GM23248 (cell line): ENCODE results near the gene AGXT. TPM values are rescaled to one million over a fixed set of nuclear protein-coding genes. Genes with fewer than 3 reads are reported as not detected.
A peak's percentile ranks its signal among the peaks of the same experiment; 100 is the strongest.

Source experiments
- DNase-seq: peaks from one replicate; pipeline ENCODE4 v3.0.0-alpha.2; 2015
- H2AFZ ChIP-seq: fragments of 200-600 bp; sonication (generic); 2 replicates; pipeline ENCODE4 v1.6.1; 2016; ENCODE audit warnings: antibody characterized with exemption
- H3F3A ChIP-seq: fragments of 200-600 bp; sonication (generic); 2 replicates; pipeline ENCODE4 v1.6.1; 2016; ENCODE audit warnings: mild to moderate bottlenecking, antibody characterized with exemption, mixed run types; ENCODE audit not compliant: insufficient read depth
- H3K27ac ChIP-seq: fragments of 200-600 bp; sonication (generic); 2 replicates; pipeline ENCODE4 v1.5.1; 2016; ENCODE audit warnings: mild to moderate bottlenecking
- H3K27me3 ChIP-seq: fragments of 200-600 bp; sonication (generic); replicated peaks from 2 replicates; pipeline ENCODE4 v1.6.1; 2016; ENCODE audit warnings: mild to moderate bottlenecking; ENCODE audit not compliant: insufficient read depth
- H3K36me3 ChIP-seq: fragments of 200-600 bp; sonication (generic); 2 replicates; pipeline ENCODE4 v1.6.1; 2016; ENCODE audit warnings: low read depth, mild to moderate bottlenecking
- H3K4me1 ChIP-seq: fragments of 200-600 bp; sonication (generic); 2 replicates; pipeline ENCODE4 v1.6.1; 2016; ENCODE audit warnings: mild to moderate bottlenecking; ENCODE audit not compliant: insufficient read depth
- H3K4me2 ChIP-seq: fragments of 200-600 bp; sonication (generic); one replicate; pipeline ENCODE4 v1.6.1; 2016; ENCODE audit warnings: mild to moderate bottlenecking; ENCODE audit not compliant: unreplicated experiment
- H3K4me3 ChIP-seq: fragments of 200-600 bp; sonication (generic); 2 replicates; pipeline ENCODE4 v1.5.1; 2016; ENCODE audit warnings: mild to moderate bottlenecking
- H3K79me2 ChIP-seq: fragments of 200-600 bp; sonication (generic); 2 replicates; pipeline ENCODE4 v1.6.1; 2016; ENCODE audit warnings: mild to moderate bottlenecking; ENCODE audit not compliant: insufficient read depth
- H3K9ac ChIP-seq: fragments of 200-600 bp; sonication (generic); 2 replicates; pipeline ENCODE4 v1.6.1; 2016; ENCODE audit warnings: mild to moderate bottlenecking
- H3K9me2 ChIP-seq: fragments of 200-600 bp; sonication (generic); 2 replicates; pipeline ENCODE4 v1.6.1; 2016; ENCODE audit warnings: mixed run types, mild to moderate bottlenecking, moderate library complexity; ENCODE audit not compliant: insufficient read depth
- H3K9me3 ChIP-seq: fragments of 200-600 bp; sonication (generic); one replicate; pipeline ENCODE4 v1.6.1; 2017; ENCODE audit warnings: low read depth
- H4K20me1 ChIP-seq: fragments of 200-600 bp; sonication (generic); 2 replicates; pipeline ENCODE4 v1.6.0; 2016; ENCODE audit not compliant: insufficient read depth
- EZH2 ChIP-seq: fragments of 200-600 bp; sonication (generic); IDR thresholded peaks from 2 replicates; pipeline ENCODE4 v1.6.1; 2018; ENCODE audit warnings: antibody characterized with exemption, mild to moderate bottlenecking; ENCODE audit not compliant: insufficient read depth, poor library complexity, severe bottlenecking
- EZH2phosphoT487 ChIP-seq: fragments of 200-600 bp; sonication (generic); IDR thresholded peaks from 2 replicates; pipeline ENCODE4 v1.6.1; 2018; ENCODE audit warnings: antibody characterized with exemption, moderate library complexity, mild to moderate bottlenecking, low read depth; ENCODE audit not compliant: insufficient read depth
- WGBS, 2 experiments: methylation state at CpG; one replicate each; pipeline ENCODE4 v1.1.6; 2015 to 2017; ENCODE audit warnings: low lambda C conversion rate in 2 of 2, low coverage in 1 of 2; ENCODE audit errors: missing lambda C conversion rate in 2 of 2; 5-methylcytosine and 5-hydroxymethylcytosine counted together
- in situ Hi-C: fragments of 300-500 bp; cut with MboI; formaldehyde crosslinking; loops from 2 replicates; pipeline ENCODE4 v1.15.0; 2020
- polyA plus RNA-seq: library from polyadenylated mRNA; unstranded; fragments of >200 nt; fragmentation: Nextera tagmentation; extraction: Ambion mirVana; gene quantifications from 2 replicates; pipeline ENCODE4 v1.2.1, GENCODE V29; 2016
- total RNA-seq: library from RNA; depleted of rRNA; stranded (reverse); fragments of >200 nt; shearing (Covaris generic); gene quantifications from 2 replicates; pipeline ENCODE4 v1.2.3, GENCODE V29; 2014

The AGXT gene
- total and polyA plus RNA-seq, 2 experiments from 2014 or later, result not detected

- Histone ChIP-seq H4K20me1 (no peaks in the 10 kb centered on the region), H3F3A (no peaks in the 10 kb centered on the region), H3K9ac (no peak overlapping the region), H3K79me2 (no peaks in the 10 kb centered on the region), H3K4me3 (no peak overlapping the region), H3K4me1 (no peaks in the 10 kb centered on the region), H3K36me3 (no peaks in the 10 kb centered on the region), H3K27ac (no peak overlapping the region), H2AFZ (no peak overlapping the region), H3K9me2 (no peaks in the 10 kb centered on the region), H3K9me3 (no peaks in the 10 kb centered on the region), H3K4me2 (no peak overlapping the region), H3K27me3 (peaks cover 69% of the 10 kb centered on the region)
- TF ChIP-seq EZH2phosphoT487, result 0 out of 2 replicates have a peak, but pooled peaks have one; percentile 30
- peak; percentile 56 for TF ChIP-seq EZH2
- in situ Hi-C loops, result no loop called here
- DNase-seq, result no peak
- 1 to 2% methylated on average over 25 to 52 of the region's 64 CpGs for WGBS, 2 experiments
Observed at GRCh38 chr2:240820607-240821428, 47.8 kb upstream of the AGXT start.

GRCh38 chr2:240821429-240821778, 47.2 kb upstream of the AGXT start:
- H3F3A ChIP-seq, result no peaks in the 10 kb centered on the region
- H3K4me1 ChIP-seq, result no peaks in the 10 kb centered on the region
- H3K27me3 ChIP-seq, result peaks cover 75% of the 10 kb centered on the region
- no peak for DNase-seq
- no peak overlapping the region for H3K4me2 ChIP-seq
- H3K9me2 ChIP-seq, result no peaks in the 10 kb centered on the region
- TF ChIP-seq EZH2 (no peak), EZH2phosphoT487 (no peak)
- 25 to 37% methylated on average over 6 to 7 of the region's 7 CpGs for WGBS, 2 experiments
- H3K36me3 ChIP-seq, result no peaks in the 10 kb centered on the region
- no peaks in the 10 kb centered on the region for H3K79me2 ChIP-seq
- H3K9me3 ChIP-seq, result no peaks in the 10 kb centered on the region
- H3K4me3 ChIP-seq, result no peak overlapping the region
- no peak overlapping the region for H3K9ac ChIP-seq
- no peaks in the 10 kb centered on the region for H4K20me1 ChIP-seq
- no peak overlapping the region for H2AFZ ChIP-seq
- in situ Hi-C loops, result no loop called here
- no peak overlapping the region for H3K27ac ChIP-seq

- Histone ChIP-seq H3K4me3 (no peak overlapping the region), H3K9ac (no peak overlapping the region), H3K27ac (no peak overlapping the region), H2AFZ (no peak overlapping the region), H3K36me3 (no peaks in the 10 kb centered on the region), H4K20me1 (no peaks in the 10 kb centered on the region), H3K4me2 (no peak overlapping the region), H3K9me3 (no peaks in the 10 kb centered on the region), H3K9me2 (no peaks in the 10 kb centered on the region), H3K4me1 (no peaks in the 10 kb centered on the region), H3K27me3 (peaks cover 84% of the 10 kb centered on the region), H3F3A (no peaks in the 10 kb centered on the region), H3K79me2 (no peaks in the 10 kb centered on the region)
- 58 to 63% methylated on average over 4 of the region's 4 CpGs for WGBS, 2 experiments
- no peak for DNase-seq
- TF ChIP-seq EZH2 (no peak), EZH2phosphoT487 (no peak)
- in situ Hi-C loops, result no loop called here
Observed at GRCh38 chr2:240822280-240822847, 46.3 kb upstream of the AGXT start.

GRCh38 chr2:240823449-240824336, 44.9 kb upstream of the AGXT start:
- Histone ChIP-seq H3F3A (no peaks in the 10 kb centered on the region), H3K27me3 (peaks cover 85% of the 10 kb centered on the region), H3K4me2 (no peak overlapping the region), H3K4me3 (no peak overlapping the region), H4K20me1 (no peaks in the 10 kb centered on the region), H3K9me2 (no peaks in the 10 kb centered on the region), H3K27ac (no peak overlapping the region), H3K79me2 (no peaks in the 10 kb centered on the region), H3K9me3 (no peaks in the 10 kb centered on the region), H3K4me1 (no peaks in the 10 kb centered on the region), H3K9ac (no peak overlapping the region), H2AFZ (no peak overlapping the region), H3K36me3 (no peaks in the 10 kb centered on the region)
- no peak for DNase-seq
- 58 to 61% methylated on average over 15 of the region's 15 CpGs for WGBS, 2 experiments
- TF ChIP-seq EZH2phosphoT487 (no peak), EZH2 (no peak)
- in situ Hi-C loops, result no loop called here
